IMR-90 (cell line): ENCODE measurements around the gene TVP23C. TPM values are rescaled to one million over a fixed set of nuclear protein-coding genes. Genes with fewer than 3 reads are reported as not detected.
"Not testable (repeated sequence)": the region's sequence is repeated elsewhere in the genome, so short reads cannot be mapped to it uniquely, and the experiment has no call there.

Experiments used
- ATAC-seq: fragments of 200-7000 bp; cut with Tn5 transposase; 2 replicates; pipeline ENCODE4 v1.9.1; 2020; ENCODE audit warnings: low read depth, mild to moderate bottlenecking, moderate library complexity
- BruUV-seq: library from RNA; stranded (reverse); fragments of 400-500 nt; replicated peaks from 2 replicates; lab custom pipeline; 2021; lab: Mats Ljungman, UMichigan
- CTCF ChIA-PET: fragments of 300-600 bp; formaldehyde crosslinking; extraction: SDS; loops from one replicate; lab custom pipeline; 2021; ENCODE audit warnings: antibody characterized with exemption; lab: Yijun Ruan, JAX
- POLR2A ChIA-PET: fragments of 300-600 bp; sonication (Branson Sonifier 250); formaldehyde crosslinking; loops from one replicate; lab custom pipeline; 2022; ENCODE audit warnings: antibody characterized with exemption; ENCODE audit not compliant: unreplicated experiment; lab: Charles Lee
- DNase-seq: peaks from one replicate; pipeline ENCODE4 v3.0.0; 2013
- H2AFZ ChIP-seq: replicated peaks from 2 replicates; pipeline ENCODE3; 2013; ENCODE audit warnings: low read length, mild to moderate bottlenecking; ENCODE audit not compliant: poor library complexity
- H2AK5ac ChIP-seq: 2 replicates; pipeline ENCODE4 v1.6.1; 2013; ENCODE audit warnings: low read depth, low read length, inconsistent platforms
- H2AK9ac ChIP-seq: replicated peaks from 2 replicates; pipeline ENCODE3; 2013; ENCODE audit warnings: mild to moderate bottlenecking, low read depth, low read length, moderate library complexity; ENCODE audit not compliant: poor library complexity
- H2BK120ac ChIP-seq: 2 replicates; pipeline ENCODE4 v1.6.1; 2013; ENCODE audit warnings: low read depth, low read length, inconsistent platforms
- H2BK15ac ChIP-seq: 3 replicates; pipeline ENCODE4 v1.6.1; 2013; ENCODE audit warnings: low read depth, low read length, inconsistent platforms
- H2BK20ac ChIP-seq: 2 replicates; pipeline ENCODE4 v1.6.1; 2013; ENCODE audit warnings: low read depth, mild to moderate bottlenecking, inconsistent platforms, low read length, moderate library complexity
- H2BK5ac ChIP-seq: 2 replicates; pipeline ENCODE4 v1.6.1; 2013; ENCODE audit warnings: mild to moderate bottlenecking, low read depth, low read length, inconsistent platforms; ENCODE audit not compliant: poor library complexity, severe bottlenecking
- H3K14ac ChIP-seq: replicated peaks from 2 replicates; pipeline ENCODE4 v1.6.1; 2013; ENCODE audit warnings: low read depth, low read length, inconsistent platforms
- H3K18ac ChIP-seq: 2 replicates; pipeline ENCODE4 v1.6.1; 2013; ENCODE audit warnings: low read depth, low read length, control low read depth
- H3K23ac ChIP-seq: 2 replicates; pipeline ENCODE4 v1.6.1; 2013; ENCODE audit warnings: low read depth, low read length, inconsistent platforms
- H3K27ac ChIP-seq: 2 replicates; pipeline ENCODE4 v1.5.1; 2013; ENCODE audit warnings: mild to moderate bottlenecking, control low read depth, low read length; ENCODE audit not compliant: insufficient read depth
- H3K27me3 ChIP-seq: 2 replicates; pipeline ENCODE4 v1.6.1; 2013; ENCODE audit warnings: low read length; ENCODE audit not compliant: control insufficient read depth, insufficient read depth
- H3K36me3 ChIP-seq: 2 replicates; pipeline ENCODE4 v1.6.1; 2013; ENCODE audit warnings: low read length, mixed read lengths; ENCODE audit not compliant: control insufficient read depth, insufficient read depth
- H3K4ac ChIP-seq: 2 replicates; pipeline ENCODE4 v1.6.1; 2013; ENCODE audit warnings: low read depth, low read length, inconsistent platforms
- H3K4me1 ChIP-seq: 2 replicates; pipeline ENCODE4 v1.6.1; 2013; ENCODE audit warnings: low read length, mixed read lengths; ENCODE audit not compliant: control insufficient read depth, insufficient read depth
- H3K4me2 ChIP-seq: 2 replicates; pipeline ENCODE4 v1.6.1; 2013; ENCODE audit warnings: low read depth, mild to moderate bottlenecking, control low read depth, low read length, moderate library complexity
- H3K4me3 ChIP-seq: 2 replicates; pipeline ENCODE4 v1.5.1; 2013; ENCODE audit warnings: low read depth, mild to moderate bottlenecking, control low read depth, low read length, moderate library complexity; ENCODE audit not compliant: insufficient read depth
- H3K56ac ChIP-seq: 2 replicates; pipeline ENCODE4 v1.6.1; 2013; ENCODE audit warnings: low read length, inconsistent platforms; ENCODE audit not compliant: insufficient read depth; ENCODE audit errors: extremely low read depth
- H3K79me1 ChIP-seq, 2 experiments: 2 replicates each; pipeline ENCODE4 v1.6.1; 2013; ENCODE audit warnings: low read length in 2 of 2, inconsistent platforms in 1 of 2, low read depth in 1 of 2
- H3K9ac ChIP-seq: 2 replicates; pipeline ENCODE4 v1.6.1; 2013; ENCODE audit warnings: low read depth, low read length, control low read depth
- H3K9me1 ChIP-seq: 2 replicates; pipeline ENCODE4 v1.6.1; 2013; ENCODE audit warnings: low read length, inconsistent platforms; ENCODE audit not compliant: insufficient read depth
- H3K9me3 ChIP-seq: 2 replicates; pipeline ENCODE4 v1.6.1; 2013; ENCODE audit warnings: low read length; ENCODE audit not compliant: control insufficient read depth, insufficient read depth
- H4K20me1 ChIP-seq: 2 replicates; pipeline ENCODE4 v1.6.1; 2013; ENCODE audit warnings: low read length, inconsistent platforms; ENCODE audit not compliant: insufficient read depth
- H4K5ac ChIP-seq: 2 replicates; pipeline ENCODE4 v1.6.1; 2013; ENCODE audit warnings: mild to moderate bottlenecking, low read depth, low read length, control low read depth
- H4K8ac ChIP-seq, 2 experiments: 2 replicates each; pipeline ENCODE4 v1.6.1; 2013; ENCODE audit warnings: low read depth in 2 of 2, low read length in 2 of 2, control low read depth in 1 of 2, inconsistent platforms in 1 of 2
- H4K91ac ChIP-seq: 2 replicates; pipeline ENCODE4 v1.6.1; 2013; ENCODE audit warnings: low read depth, low read length, inconsistent platforms; ENCODE audit not compliant: insufficient read depth
- WGBS, 2 experiments: methylation state at CpG; one replicate each; pipeline versions ENCODE4 v1.1.5 to v1.1.7; 2013; ENCODE audit warnings: missing lambda C conversion rate in 2 of 2; ENCODE audit not compliant: insufficient read length in 1 of 2; ENCODE audit errors: extremely low coverage in 2 of 2; 5-methylcytosine and 5-hydroxymethylcytosine counted together
- dilution Hi-C: fragments of 300-500 bp; cut with HindIII; formaldehyde crosslinking; loops from one replicate; pipeline ENCODE4 v1.14.3; 2018; ENCODE audit warnings: low sequenced_read_pairs; ENCODE audit not compliant: unreplicated experiment
- in situ Hi-C: fragments of 300-500 bp; cut with MboI; formaldehyde crosslinking; loops from 3 replicates; pipeline ENCODE4 v1.14.3; 2019; ENCODE audit warnings: low sequenced_read_pairs, inconsistent platforms, mixed read lengths
- intact Hi-C: fragments of 100-400 bp; cut with micrococcal nuclease; formaldehyde crosslinking; loops from 2 replicates; pipeline ENCODE4 v1.10.0; 2022
- polyA plus RNA-seq, 3 experiments: library from polyadenylated mRNA; depleted of rRNA; stranded (reverse); fragments of >200 nt; gene quantifications; 2 replicates each; pipeline ENCODE4 v1.2.3, GENCODE V29; 2012; ENCODE audit warnings: low replicate concordance in 1 of 3
- total RNA-seq: library from RNA; depleted of rRNA; stranded (reverse); fragments of >200 nt; gene quantifications from 2 replicates; pipeline ENCODE4 v1.2.3, GENCODE V29; 2012

Gene TVP23C
- total and polyA plus RNA-seq, 2 of the 4 experiments (the other 2 are of a cell fraction), result 7.5 to 12.0 TPM

GRCh38 chr17:15589544-15590536 lies 26.6 kb upstream of the TVP23C start:
- H2BK120ac ChIP-seq, H4K91ac ChIP-seq, in situ Hi-C loops, H3K27me3 ChIP-seq, H2BK5ac ChIP-seq, H2AK9ac ChIP-seq, H3K79me1 ChIP-seq, H3K36me3 ChIP-seq, POLR2A ChIA-PET, H3K4me2 ChIP-seq, H4K8ac ChIP-seq, H2BK15ac ChIP-seq, H3K14ac ChIP-seq, dilution Hi-C loops, H4K5ac ChIP-seq, H3K18ac ChIP-seq, CTCF ChIA-PET, H2AK5ac ChIP-seq, H3K9ac ChIP-seq, H4K20me1 ChIP-seq, H3K9me3 ChIP-seq, intact Hi-C loops, H3K4me1 ChIP-seq, H3K9me1 ChIP-seq, BruUV-seq, H3K27ac ChIP-seq, H2AFZ ChIP-seq, H3K23ac ChIP-seq, DNase-seq, ATAC-seq, H3K56ac ChIP-seq, H3K4me3 ChIP-seq, H3K4ac ChIP-seq, H2BK20ac ChIP-seq: not testable (repeated sequence)
- no CpG with 5 or more reads among the region's 17 CpGs for WGBS, 2 experiments

- H3K79me1 ChIP-seq, H3K23ac ChIP-seq, H3K18ac ChIP-seq, DNase-seq, H4K8ac ChIP-seq, H3K56ac ChIP-seq, H4K91ac ChIP-seq, H3K27ac ChIP-seq, H3K9me3 ChIP-seq, in situ Hi-C loops, BruUV-seq, H4K5ac ChIP-seq, H2BK20ac ChIP-seq, H4K20me1 ChIP-seq, H3K4ac ChIP-seq, H2BK120ac ChIP-seq, CTCF ChIA-PET, H2BK5ac ChIP-seq, intact Hi-C loops, dilution Hi-C loops, H2AFZ ChIP-seq, H3K9ac ChIP-seq, H3K36me3 ChIP-seq, H2BK15ac ChIP-seq, POLR2A ChIA-PET, H3K9me1 ChIP-seq, H2AK5ac ChIP-seq, H3K4me1 ChIP-seq, H3K4me3 ChIP-seq, H3K27me3 ChIP-seq, H3K14ac ChIP-seq, H2AK9ac ChIP-seq: not testable (repeated sequence)
- ATAC-seq, result peak; percentile 11; the same call in 1 of the 2 replicates
- WGBS, 2 experiments, result 87% methylated on average over 7 of the region's 8 CpGs; no CpG with 5 or more reads in 1 of the 2 experiments
- peak overlapping the region; percentile 50 for H3K4me2 ChIP-seq
These were observed 24.7 kb upstream of the TVP23C start for GRCh38 chr17:15588017-15588416.
